GM21529 (cell line): Measurements from ENCODE around the gene G3BP1.
"Not testable (repeated sequence)": the region's sequence is repeated elsewhere in the genome, so short reads cannot be mapped to it uniquely, and the experiment has no call there.

Source experiments
- ATAC-seq: cut with Tn5 transposase; IDR thresholded peaks from one replicate; pipeline ENCODE4 v1.9.1; 2021; ENCODE audit not compliant: unreplicated experiment

The G3BP1 gene

DNA sequence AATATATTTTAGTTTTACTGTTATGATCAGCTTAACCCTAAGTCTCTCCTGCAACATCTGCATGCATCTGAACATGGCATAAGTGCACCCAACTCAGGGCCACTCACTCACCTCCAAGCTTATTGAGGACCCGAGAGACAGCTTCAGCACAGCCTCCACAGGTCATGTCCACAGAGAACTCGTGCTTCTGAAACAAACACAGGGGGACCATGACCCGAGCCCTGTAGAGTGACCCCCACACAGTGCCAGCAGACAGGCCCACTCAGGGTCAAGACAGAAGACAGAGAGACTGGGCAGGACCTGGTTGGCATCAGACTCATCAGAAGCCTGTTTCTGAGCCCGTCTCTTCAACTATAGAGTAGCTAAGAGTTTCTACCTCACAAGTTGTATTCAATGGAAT, 20.2 kb upstream of the G3BP1 start:
- no peak for ATAC-seq

DNA sequence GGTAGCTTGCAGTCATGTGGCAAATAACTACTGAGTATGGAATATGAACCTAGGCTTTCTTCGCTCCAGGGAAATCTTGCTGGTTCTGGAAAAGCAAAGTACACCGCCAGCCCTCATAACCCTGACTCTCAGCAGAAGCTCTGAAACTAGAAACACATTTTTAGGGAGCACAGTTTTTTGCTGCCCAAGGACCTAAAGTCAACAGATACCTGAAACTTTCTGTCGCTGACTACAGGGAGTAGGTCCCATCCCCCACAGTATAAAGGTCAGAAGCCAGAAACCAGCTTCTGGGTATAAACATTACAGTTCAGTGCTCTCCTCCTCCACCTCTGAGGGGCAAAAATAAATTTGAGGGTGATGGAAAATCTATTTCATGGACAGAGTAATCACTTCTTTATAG, 16.4 kb upstream of the G3BP1 start:
- ATAC-seq = no peak

DNA sequence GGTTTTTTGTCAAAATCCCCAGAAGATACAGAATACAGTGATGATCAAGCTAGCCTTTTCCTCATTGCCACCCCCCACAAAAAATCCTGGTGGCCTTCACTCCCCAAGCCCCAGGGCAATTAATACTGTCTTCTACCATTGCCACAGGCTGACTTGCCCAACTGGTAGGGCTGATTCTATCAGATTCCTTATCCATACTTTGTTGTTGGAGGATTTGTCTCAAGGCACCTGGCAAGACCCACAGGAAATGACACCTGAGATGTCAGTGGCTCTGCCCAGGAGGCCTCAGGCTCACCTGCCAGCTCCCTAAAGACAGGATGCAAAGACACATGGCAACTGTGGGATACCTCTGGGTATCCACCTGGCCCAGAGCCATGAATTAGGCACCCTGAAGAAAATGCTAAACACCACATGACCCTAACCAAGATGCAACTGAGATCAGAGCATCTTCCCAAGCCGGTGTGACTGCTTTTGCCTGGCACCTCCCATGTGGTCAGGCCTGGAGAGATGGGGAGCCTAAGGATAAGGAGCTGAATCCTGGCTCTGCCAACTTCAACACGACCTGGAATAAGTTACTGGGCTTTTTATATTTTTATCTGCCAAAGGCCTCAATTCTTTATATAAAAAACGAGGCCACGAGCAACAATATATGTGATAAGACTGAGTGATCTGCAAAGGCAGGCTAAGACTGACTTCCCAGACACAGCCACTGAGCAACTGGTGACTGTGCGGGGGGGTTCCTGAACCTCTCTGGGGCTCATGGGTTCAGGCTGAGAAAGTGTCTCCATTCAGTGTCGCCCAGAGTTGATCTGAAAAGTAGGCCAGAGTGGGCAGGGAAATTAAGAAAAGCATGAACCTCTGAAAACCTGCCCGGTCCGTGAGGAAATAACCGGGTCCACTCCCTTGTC, 14.3 kb upstream of the G3BP1 start:
- peak; percentile 15 for ATAC-seq

DNA sequence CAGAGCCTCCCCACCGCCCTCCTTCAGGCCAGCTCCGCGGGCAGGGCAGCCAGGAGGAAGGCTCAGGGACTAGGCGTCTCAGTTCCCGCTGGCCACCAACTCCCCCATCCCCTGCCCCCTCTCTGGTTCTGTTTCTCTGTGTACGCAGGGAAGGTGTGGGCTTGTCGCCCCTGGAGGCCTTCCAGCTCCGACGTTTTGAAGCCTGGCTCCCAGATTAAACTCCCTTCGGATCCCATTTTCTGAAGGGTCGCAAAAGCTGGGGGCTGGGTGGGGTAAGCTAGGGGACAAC, 13.7 kb upstream of the G3BP1 start:
- peak; percentile 22 for ATAC-seq

DNA sequence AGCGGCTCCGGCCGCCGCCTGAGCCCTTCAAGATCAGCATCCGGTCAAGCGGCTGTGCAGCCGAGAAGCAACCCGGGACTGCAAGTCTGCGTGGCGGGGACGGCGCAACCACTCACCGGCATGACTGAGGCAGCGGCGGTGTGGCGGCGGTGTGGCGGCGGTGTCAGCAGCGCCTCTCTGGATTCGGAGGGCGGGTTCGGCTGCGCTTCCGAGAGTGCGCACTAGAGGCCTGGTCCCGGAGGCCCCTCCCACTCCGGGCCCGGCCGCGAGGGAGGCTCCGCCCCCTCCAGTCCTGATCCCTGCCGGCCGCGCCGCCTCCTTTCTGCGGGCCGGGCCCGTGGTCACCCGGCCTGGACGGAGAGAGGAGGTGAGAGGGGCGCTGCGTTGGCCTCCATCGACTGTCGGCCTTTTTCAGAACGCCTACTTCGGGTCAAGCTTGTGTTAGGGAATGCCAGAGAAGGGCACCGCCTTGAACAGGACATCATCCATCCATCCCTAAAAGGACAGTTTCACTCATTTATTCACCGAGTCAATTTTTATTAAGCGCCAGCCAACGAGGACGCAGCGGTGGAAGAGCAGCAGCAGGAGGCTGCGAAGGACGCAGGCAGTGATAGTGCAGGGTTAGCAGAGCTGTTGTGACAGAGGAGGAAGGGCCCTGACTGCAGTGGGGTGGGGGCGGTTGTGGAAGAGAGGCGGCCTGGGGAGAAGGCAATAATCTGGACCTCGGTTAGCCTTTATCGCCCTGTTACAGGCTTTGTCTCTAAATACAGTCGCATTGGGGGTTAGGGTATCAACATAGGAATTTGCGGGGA, 13.1 kb upstream of the G3BP1 start, which contains the start of gene ATOX1:
TSS of gene ATOX1 (minus strand) at position 202 of the 812 bp plus-strand sequence. CDS start at position 122, 80 bp downstream.
- peak; percentile 93 for ATAC-seq

DNA sequence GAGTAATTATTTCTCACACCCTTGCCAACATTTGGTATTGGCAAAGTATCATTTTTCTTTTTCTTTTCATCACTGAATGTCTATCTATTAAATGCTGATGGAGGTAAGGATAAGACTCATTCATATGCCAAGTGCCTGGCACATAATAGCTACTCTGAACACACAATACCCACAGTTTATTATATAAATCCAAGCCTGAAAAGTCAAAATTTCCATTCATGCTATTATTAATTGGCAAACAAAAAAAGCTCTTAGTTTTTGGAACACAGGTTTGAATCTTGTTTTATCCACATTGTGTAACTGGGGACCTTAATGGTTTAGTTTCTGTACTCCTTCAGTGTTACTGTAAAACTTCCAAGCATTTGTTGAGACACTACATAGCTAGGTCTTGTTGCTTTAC, 7.0 kb upstream of the G3BP1 start:
- ATAC-seq = no peak

DNA sequence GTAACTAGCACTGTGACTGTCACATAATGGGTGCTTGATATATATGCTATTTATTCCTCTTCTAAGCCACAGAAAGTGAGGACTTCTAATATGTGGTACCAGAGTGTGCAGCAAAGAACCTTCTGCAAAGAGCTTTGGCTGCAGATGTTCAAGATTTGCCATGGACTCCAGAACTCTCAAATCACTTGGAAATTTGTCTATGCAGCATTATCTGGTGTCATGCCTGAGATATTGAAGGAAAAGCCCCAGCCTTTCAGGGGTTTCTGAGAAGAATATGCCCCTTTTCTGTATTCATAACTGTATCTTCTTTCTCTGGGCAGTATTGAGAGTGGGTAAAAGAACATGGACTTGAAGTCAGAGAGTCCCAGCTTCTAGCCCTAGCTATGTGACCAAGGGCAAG, 4.8 kb upstream of the G3BP1 start:
- ATAC-seq = no peak

DNA sequence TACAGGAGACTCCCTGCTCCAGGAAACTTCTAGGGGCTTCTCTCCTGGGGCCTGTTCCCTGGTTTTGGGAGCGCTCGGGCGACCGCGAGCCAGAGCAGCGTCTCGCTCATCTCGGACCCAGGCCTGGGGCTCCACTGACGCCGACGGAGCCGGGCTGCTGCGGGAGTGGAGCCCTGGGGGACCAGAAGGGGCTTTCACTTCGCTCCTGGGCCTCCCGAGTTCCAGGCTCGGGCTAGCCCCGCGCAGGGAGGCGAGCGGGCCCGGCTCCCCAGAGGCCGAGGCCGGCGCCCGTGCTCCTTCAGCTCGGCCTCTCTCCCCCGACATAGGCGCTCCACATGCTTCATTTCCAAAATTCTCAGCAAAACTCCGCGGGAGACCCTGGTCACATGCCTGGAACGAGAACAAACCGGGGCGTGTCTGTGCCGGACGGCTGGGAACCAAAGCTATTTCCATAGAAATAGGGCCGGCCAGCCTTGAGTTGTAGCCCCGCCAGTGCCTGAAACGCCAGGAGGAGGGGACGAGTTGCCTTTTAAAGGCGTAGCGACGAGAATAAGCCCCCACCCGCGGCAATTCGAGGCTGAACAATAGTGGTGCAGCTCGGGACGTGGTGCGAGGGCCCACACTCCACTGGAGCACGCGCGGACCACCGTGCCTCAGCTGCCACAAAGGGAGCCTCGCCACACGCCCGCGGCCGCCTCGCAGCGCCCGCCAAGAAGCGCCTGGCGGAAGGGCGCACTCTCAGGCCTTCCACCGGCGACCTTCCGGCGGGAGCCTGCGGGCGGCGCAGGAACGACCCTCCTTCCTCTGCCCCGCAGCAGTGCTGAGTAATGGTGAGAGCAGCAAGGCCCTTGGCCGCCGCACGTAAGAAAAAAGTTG, 1.1 kb upstream of the G3BP1 start:
- peak; percentile 24 for ATAC-seq

DNA sequence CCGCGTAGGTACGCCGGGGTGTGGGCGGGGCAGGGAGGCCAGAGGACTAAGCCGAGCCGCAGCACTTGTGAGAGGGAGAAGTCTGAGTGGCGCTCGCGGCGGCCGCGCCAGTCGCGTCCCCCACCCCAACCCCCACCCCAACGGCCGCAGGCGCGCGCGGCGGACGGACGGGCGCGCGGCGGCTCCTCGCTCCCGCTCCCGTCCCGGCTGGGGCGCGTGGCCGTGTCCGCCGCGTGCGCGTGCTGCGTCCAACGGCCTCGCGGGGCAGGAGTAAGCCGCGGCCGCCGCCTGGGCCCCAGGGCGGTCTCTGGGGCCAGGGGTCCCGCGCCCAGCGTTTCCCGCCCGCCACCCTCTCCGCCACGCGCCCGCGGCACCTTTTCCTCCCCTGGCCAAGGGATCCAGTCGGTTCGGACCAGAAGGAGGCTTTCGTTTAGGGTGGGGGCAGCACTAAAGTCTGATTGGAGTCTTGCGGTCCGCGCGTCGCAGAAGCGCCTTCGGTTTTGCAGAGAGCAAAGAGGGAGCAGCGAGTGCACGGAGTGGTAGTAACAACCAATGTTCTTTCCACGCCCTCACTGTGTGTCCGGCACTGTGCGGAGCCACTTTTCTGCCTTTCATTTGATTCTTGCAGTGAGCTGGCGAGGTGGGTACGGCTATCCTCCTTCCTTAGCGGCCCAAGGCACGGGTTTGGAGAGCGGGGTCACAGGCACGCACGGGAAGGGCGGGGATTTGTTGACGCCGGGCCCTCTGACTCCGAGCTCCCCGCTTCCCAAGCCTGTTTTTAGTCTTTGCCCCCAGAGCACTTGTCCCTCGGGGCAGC, 483 bp downstream of the G3BP1 start:
- ATAC-seq = no peak

DNA sequence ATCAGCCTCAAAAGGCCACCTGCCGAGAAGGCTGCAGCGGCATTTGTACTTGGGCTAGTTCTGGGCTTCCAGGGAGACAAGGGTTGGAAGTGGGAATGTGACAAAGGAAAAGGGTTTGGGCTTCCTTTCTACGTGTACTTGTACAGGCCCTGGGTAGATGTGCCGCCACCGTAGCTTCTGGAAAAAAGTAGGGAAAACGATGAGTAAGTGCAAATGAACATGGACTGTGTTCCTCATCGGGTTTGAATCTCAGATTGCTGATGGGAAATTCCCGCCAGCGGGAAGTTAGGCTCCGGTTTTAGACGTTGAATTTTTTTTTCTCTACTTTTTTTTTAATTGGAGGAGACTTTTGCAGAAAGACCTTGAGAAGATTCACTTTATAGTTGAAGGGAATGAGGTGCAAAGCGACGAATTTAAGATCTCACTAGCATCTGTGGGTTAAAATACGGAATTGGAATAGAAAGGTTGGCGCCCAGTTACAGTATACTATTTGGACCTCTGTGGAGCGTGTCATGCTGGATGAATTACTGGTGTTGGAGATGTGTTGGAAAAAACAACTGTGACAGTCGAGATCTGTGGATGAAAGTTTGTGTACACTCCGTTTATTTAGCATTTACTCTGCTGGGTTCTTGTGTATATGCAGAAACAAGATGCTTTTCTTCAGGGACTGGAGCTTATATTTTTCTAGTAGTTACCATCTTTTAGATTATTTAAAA, 1.2 kb downstream of the G3BP1 start:
- no peak for ATAC-seq

DNA sequence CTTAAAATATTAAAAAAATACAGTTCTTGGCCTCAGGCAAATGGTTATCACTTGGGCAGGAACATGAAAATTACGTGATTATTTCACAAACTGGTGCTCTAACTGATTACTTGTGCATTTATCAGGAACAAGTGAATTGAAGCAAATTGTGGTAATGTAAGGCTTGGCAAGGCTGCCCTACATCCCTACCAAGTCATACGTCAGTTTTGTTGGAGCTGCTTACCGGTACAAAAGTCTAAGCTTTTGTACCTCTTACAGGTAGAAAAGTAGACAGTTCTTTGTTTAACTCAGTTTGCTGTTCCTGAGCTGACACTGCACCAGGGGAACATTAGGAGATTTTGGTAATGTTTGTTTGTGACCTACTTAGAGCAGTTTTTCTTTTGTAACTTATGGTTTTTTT, 2.2 kb downstream of the G3BP1 start:
- no peak for ATAC-seq

DNA sequence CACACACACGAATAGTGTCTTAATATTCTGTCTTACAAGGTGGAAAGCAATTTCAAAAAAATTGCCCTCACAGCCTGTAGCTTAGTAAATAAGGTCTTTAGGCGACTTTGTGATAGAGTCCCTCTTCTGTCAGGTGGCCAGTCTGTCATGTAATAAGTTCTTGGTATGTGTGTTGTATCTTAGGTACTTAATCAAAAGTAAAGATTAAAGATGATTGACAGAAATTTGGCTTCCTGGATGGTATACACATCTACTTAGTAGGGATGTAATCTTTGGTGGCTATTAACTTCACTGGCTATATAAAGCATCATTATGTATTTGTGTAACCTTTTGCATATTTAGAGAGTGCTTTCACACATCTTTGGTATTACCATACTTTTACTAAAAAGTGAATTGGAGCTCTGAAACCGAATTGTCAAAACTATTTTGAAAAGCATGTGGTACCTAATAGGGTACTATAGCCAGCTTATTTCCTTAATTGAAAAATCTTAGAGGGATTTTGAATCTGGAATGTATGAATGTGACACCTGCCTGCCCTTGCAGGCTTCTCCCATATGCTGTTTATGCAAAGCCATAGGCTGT, 3.4 kb downstream of the G3BP1 start:
- ATAC-seq = no peak

DNA sequence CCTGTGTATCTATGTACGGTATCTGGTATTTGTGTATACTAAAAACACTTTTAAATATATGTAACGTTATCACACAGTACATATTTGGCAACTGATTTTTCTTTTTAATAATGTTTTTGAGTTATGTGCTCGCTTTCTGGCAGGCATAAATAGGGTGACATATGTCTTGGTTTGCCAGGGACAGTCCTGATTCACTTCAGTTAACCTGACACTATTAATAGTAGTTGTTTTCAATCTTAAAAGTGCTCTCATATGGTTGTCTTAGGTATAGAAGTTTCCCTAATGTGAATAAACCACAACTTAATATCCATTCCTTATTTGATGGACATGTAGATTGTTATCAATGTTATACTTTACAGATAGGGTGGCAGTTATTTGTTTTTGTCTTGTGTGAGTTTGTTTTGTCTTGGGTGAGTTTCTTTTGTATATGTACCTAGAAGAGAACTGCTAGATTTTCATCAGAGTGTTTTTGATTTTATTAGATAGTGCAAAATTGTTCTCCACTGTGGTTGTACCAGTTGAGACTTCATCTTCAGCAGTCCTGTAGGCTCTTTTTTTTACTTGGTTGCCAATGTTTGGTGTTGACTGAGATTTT, 7.9 kb downstream of the G3BP1 start:
- ATAC-seq = peak; percentile 55

DNA sequence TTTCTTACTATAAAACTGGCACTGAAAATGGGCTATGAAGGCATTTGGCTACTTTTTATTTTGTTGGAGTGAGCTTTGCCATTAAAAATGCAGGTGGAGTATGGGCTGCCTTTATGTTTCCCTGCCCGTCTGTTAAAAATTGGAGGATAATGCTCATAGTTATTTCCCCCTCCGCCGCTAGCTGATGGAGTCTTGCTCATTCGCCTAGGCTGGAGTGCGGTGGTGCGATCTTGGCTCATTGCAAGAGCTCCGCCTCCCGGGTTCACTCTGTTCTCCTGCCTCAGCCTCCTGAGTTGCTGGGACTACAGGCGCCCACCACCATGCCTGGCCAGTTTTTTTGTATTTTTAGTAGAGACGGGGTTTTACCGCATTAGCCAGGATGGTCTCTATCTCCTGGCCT, 8.6 kb downstream of the G3BP1 start:
- no peak for ATAC-seq

DNA sequence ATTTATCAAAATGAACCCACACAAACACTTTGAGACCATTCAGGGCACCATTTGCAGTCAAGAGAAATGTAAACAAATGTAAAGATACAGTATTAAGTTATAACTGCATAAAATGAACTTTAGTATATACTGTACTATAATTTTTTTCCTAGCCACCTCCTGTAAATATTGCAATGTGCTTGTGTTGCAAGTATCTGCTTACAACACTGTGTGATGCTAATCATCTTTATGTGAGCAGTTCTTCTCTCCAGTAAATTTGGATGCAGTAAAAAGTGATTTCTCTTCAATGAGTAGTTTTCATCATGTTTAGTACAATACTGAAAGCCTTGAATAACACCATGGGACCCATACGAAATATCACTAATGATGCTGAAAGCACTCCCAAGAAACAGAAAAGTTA, 9.4 kb downstream of the G3BP1 start:
- no peak for ATAC-seq

DNA sequence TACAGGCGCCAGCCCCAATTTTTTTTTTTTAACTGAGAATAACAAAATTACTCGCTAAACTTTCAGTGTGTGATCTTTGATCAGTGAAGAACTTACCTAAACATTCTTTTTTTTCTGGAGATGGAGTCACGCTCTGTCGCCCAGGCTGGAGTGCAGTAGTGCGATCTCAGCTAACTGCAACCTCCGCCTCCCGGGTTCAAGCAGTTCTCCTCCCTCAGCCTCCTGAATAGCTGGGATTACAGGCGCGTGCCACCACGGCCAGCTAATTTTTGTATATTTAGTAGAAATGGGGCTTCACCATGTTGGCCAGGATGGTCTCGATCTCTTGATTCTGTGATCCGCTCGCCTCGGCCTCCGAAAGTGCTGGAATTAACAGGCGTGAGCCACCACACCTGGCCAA, 11.9 kb downstream of the G3BP1 start:
- not testable (repeated sequence) for ATAC-seq

DNA sequence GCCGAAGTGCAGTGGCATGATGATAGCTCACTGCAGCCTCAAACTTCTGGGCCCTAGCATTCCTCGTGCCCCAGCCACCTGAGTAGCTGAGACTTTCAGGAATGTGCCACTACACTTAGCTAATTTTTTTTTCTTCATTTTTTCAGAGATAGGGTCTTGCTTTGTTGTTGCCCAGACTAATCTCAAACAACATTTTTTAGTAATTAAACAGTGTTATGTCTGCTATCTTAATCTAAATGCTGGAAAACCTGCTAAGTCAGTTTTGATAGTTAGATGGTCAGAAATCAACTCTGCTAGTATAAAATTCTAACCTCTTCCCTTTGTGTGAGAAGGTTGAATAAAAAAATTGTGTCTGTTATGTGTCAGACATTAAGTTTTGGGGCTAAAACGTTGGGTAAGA, 12.4 kb downstream of the G3BP1 start:
- no peak for ATAC-seq

DNA sequence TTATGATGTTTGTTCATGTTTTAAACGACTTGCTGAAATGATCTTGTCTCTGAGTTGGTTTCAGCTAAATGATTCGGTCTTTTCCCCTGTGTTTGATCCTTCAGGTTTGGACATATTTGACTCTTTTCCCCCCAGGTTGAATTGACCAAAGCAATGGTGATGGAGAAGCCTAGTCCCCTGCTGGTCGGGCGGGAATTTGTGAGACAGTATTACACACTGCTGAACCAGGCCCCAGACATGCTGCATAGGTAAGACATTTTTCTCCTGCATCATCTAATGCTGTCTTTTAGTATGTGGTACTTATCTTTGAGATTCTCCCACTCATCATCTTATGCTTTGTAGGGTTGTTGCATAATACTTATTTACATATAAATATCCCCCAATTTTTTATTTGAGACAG, 14.7 kb downstream of the G3BP1 start:
- ATAC-seq = no peak

DNA sequence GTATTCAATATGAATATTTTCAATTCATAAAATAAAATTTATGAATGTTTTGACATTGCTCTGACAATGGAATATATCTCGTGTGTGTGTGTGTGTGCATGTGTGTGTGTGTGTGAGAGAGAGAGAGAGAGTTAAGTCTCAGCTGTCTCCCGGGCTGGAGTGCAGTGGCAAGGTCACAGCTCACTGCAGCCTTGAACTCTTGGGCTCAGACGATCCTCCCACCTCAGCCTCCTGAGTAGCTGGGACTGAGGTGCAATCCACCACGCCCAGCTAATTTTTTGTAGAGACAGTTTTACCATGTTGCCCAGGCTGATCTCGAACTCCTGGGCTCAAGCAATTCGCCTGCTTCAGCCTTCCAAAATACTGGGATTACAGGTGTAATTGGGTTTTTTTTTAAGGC, 16.1 kb downstream of the G3BP1 start:
- ATAC-seq = no peak
